ENCODE measurements around the gene ASB18. TPM values are rescaled to one million over a fixed set of nuclear protein-coding genes. Genes with fewer than 3 reads are reported as not detected.

ASB18 gene
- total and polyA plus RNA-seq, 2 of the 4 experiments (the other 2 are of a cell fraction) = not detected

GRCh38 chr2:236179236-236180075, 84.8 kb downstream of the ASB18 start:
- no peak overlapping the region for H4K8ac ChIP-seq (ENCODE audit: low read depth in 2 of 2, low read length in 2 of 2)
- no peak overlapping the region for H2BK20ac ChIP-seq (ENCODE audit: low read depth, low read length)
- no peak overlapping the region for H2BK15ac ChIP-seq (ENCODE audit: low read depth, low read length)
- no TSS peak for BruUV-seq (replicated peaks)
- H4K5ac ChIP-seq (ENCODE audit: low read depth, low read length) = no peak overlapping the region
- no peaks in the 10 kb centered on the region for H3K9me1 ChIP-seq (ENCODE audit: insufficient read depth, low read length)
- no peaks in the 10 kb centered on the region for H3K79me1 ChIP-seq (ENCODE audit: low read depth in 1 of 2, low read length in 2 of 2)
- intact Hi-C loops (cut with micrococcal nuclease) (loop anchor here (5.0 to 10.0 kb wide), 2 partner anchors 235 to 883 kb away; no protein-coding TSS in a partner anchor), dilution Hi-C loops (cut with HindIII; ENCODE audit: low sequenced_read_pairs, unreplicated experiment) (loop anchor here (25.0 kb wide), 1 partner anchor 392 kb away; no protein-coding TSS in a partner anchor), in situ Hi-C loops (cut with MboI; ENCODE audit: low sequenced_read_pairs) (loop anchor here (5.0 kb wide), 1 partner anchor 412 kb away; no protein-coding TSS in a partner anchor)
- peak overlapping the region; percentile 59 for H2AFZ ChIP-seq (replicated peaks; ENCODE audit: low read length, poor library complexity)
- no peak overlapping the region; the same call in 1 of the 2 replicates for H4K91ac ChIP-seq (ENCODE audit: insufficient read depth, low read depth, low read length)
- no peak overlapping the region for H2AK9ac ChIP-seq (replicated peaks; ENCODE audit: low read depth, low read length, poor library complexity)
- H3K23ac ChIP-seq (ENCODE audit: low read depth, low read length) = no peak overlapping the region
- H3K27ac ChIP-seq (ENCODE audit: insufficient read depth, low read length) = no peak overlapping the region; the same call in 1 of the 2 replicates
- no peak overlapping the region for H3K56ac ChIP-seq (ENCODE audit: extremely low read depth, insufficient read depth, low read length)
- H3K14ac ChIP-seq (replicated peaks; ENCODE audit: low read depth, low read length) = no peak overlapping the region
- H3K36me3 ChIP-seq (ENCODE audit: control insufficient read depth, insufficient read depth, low read length) = no peaks in the 10 kb centered on the region
- H2BK120ac ChIP-seq (ENCODE audit: low read depth, low read length) = 0 out of 2 replicates have a peak overlapping the region, but pooled peaks have one; percentile 8
- peak overlapping the region; percentile 4 for H3K4me3 ChIP-seq (ENCODE audit: insufficient read depth, low read depth, low read length)
- 0% methylated on average over 4 of the region's 59 CpGs; no CpG with 5 or more reads in 1 of the 2 experiments for WGBS, 2 experiments (ENCODE audit: extremely low coverage in 2 of 2, insufficient read length in 1 of 2)
- H4K20me1 ChIP-seq (ENCODE audit: insufficient read depth, low read length) = no peaks in the 10 kb centered on the region
- no peaks in the 10 kb centered on the region for H3K9me3 ChIP-seq (ENCODE audit: control insufficient read depth, insufficient read depth, low read length)
- no peak for DNase-seq
- 0 out of 2 replicates have a peak overlapping the region, but pooled peaks have one; percentile 25 for H3K4ac ChIP-seq (ENCODE audit: low read depth, low read length)
- peak overlapping the region; percentile 62 for H3K4me2 ChIP-seq (ENCODE audit: low read depth, low read length)
- no peak overlapping the region for H3K18ac ChIP-seq (ENCODE audit: low read depth, low read length)
- peaks cover 15% of the 10 kb centered on the region for H3K27me3 ChIP-seq (ENCODE audit: control insufficient read depth, insufficient read depth, low read length)
- H2BK5ac ChIP-seq (ENCODE audit: low read depth, low read length, poor library complexity, severe bottlenecking) = peak overlapping the region; percentile 18
- H3K4me1 ChIP-seq (ENCODE audit: control insufficient read depth, insufficient read depth, low read length) = peaks cover 6% of the 10 kb centered on the region
- ATAC-seq (ENCODE audit: low read depth) = peak; percentile 22
- no peak overlapping the region for H2AK5ac ChIP-seq (ENCODE audit: low read depth, low read length)
- ChIA-PET POLR2A (ENCODE audit: unreplicated experiment) (no interaction called here), CTCF (interaction anchor here (1.4 to 3.0 kb wide), 3 partner anchors 380 to 414 kb away, joined by 3 to 32 read pairs (median 6); no protein-coding TSS in a partner anchor)
- peak overlapping the region; percentile 29; the same call in 1 of the 2 replicates for H3K9ac ChIP-seq (ENCODE audit: low read depth, low read length)
- TF ChIP-seq, protein P1, sequence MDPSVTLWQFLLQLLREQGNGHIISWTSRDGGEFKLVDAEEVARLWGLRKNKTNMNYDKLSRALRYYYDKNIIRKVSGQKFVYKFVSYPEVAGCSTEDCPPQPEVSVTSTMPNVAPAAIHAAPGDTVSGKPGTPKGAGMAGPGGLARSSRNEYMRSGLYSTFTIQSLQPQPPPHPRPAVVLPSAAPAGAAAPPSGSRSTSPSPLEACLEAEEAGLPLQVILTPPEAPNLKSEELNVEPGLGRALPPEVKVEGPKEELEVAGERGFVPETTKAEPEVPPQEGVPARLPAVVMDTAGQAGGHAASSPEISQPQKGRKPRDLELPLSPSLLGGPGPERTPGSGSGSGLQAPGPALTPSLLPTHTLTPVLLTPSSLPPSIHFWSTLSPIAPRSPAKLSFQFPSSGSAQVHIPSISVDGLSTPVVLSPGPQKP (IDR thresholded peaks at IDR 0.05; ENCODE audit: borderline replicate concordance, low read depth, low read length) = no peak
- TF ChIP-seq MAZ (IDR thresholded peaks at IDR 0.05; ENCODE audit: borderline replicate concordance, low read depth, low read length) = no peak
- TF ChIP-seq RCOR1 (IDR thresholded peaks at IDR 0.05; ENCODE audit: insufficient replicate concordance, low read length) = no peak
- no peak for TF ChIP-seq RAD21 (IDR thresholded peaks at IDR 0.05; ENCODE audit: low read length)
- TF ChIP-seq USF2 (IDR thresholded peaks at IDR 0.05; ENCODE audit: low read depth, low read length) = no peak
- no peak for TF ChIP-seq NFE2L2 (IDR thresholded peaks at IDR 0.05; ENCODE audit: low read depth, low read length)
- TF ChIP-seq SMC3 (IDR thresholded peaks at IDR 0.05; ENCODE audit: low read depth, low read length) = no peak
- TF ChIP-seq FOS (IDR thresholded peaks at IDR 0.05; ENCODE audit: low read depth, low read length) = no peak
- no peak for TF ChIP-seq CTCF (conservative IDR thresholded peaks at IDR 0.05; ENCODE audit: low read depth, low read length)
- TF ChIP-seq MXI1 (IDR thresholded peaks at IDR 0.05; ENCODE audit: borderline replicate concordance, low read depth, low read length) = no peak
- TF ChIP-seq POLR2A (IDR thresholded peaks at IDR 0.05; ENCODE audit: low read depth, low read length) = no peak
- no peak for TF ChIP-seq CEBPB (IDR thresholded peaks at IDR 0.05; ENCODE audit: low read depth, low read length)
- TF ChIP-seq MAFK (IDR thresholded peaks at IDR 0.05; ENCODE audit: low read depth, low read length) = no peak
